Choroid plexus epithelial cell (primary cell): ENCODE data around the gene ADAM12.

Experiments
- DNase-seq: peaks from one replicate; pipeline ENCODE4 v3.0.0-alpha.2; 2010; ENCODE audit warnings: low read depth
- H3K4me3 ChIP-seq: 2 replicates; pipeline ENCODE4 v1.5.1; 2011; ENCODE audit warnings: low read depth, mild to moderate bottlenecking, control low read depth, low read length, moderate library complexity
- TF ChIP-seq, protein P1 (sequence below): conservative IDR thresholded peaks from 2 replicates; pipeline ENCODE4 v1.5.1; 2011; ENCODE audit warnings: low read depth, mild to moderate bottlenecking, control low read depth, inconsistent platforms, low read length, moderate library complexity

The ADAM12 gene

DNA sequence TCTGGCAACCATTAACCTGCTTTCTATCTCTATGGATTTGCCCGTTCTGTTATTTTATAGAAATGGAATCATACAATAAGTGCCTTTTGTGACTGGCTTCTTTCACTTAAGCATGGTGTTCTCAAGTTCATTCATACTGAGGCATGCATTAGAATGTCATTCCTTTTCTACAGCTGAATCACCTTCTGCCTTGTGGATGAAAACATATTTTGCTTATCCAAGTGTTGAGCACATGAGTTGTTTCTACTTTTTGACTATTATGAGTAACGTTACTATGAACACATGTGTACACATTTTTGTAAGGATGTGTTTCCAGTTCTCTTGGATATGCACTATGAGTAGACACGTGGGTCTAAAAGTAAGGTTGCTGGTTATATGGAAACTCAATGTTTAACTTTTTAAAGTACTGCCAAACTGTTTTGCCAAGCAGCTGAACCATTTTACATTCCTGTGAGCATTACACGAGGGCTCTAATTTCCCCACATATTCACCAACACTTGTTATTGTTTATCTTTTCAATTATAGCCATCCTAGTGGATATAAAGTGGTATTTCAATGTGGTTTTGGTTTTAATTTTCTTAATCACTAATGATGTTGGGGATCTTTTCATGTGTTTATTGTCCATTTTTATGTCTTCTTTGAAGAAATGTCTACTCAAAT lies 250.6 kb downstream of the ADAM12 start:
- DNase-seq, result peak; percentile 21
- no peak overlapping the region for H3K4me3 ChIP-seq
- TF ChIP-seq, protein P1, sequence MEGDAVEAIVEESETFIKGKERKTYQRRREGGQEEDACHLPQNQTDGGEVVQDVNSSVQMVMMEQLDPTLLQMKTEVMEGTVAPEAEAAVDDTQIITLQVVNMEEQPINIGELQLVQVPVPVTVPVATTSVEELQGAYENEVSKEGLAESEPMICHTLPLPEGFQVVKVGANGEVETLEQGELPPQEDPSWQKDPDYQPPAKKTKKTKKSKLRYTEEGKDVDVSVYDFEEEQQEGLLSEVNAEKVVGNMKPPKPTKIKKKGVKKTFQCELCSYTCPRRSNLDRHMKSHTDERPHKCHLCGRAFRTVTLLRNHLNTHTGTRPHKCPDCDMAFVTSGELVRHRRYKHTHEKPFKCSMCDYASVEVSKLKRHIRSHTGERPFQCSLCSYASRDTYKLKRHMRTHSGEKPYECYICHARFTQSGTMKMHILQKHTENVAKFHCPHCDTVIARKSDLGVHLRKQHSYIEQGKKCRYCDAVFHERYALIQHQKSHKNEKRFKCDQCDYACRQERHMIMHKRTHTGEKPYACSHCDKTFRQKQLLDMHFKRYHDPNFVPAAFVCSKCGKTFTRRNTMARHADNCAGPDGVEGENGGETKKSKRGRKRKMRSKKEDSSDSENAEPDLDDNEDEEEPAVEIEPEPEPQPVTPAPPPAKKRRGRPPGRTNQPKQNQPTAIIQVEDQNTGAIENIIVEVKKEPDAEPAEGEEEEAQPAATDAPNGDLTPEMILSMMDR, result no peak

DNA sequence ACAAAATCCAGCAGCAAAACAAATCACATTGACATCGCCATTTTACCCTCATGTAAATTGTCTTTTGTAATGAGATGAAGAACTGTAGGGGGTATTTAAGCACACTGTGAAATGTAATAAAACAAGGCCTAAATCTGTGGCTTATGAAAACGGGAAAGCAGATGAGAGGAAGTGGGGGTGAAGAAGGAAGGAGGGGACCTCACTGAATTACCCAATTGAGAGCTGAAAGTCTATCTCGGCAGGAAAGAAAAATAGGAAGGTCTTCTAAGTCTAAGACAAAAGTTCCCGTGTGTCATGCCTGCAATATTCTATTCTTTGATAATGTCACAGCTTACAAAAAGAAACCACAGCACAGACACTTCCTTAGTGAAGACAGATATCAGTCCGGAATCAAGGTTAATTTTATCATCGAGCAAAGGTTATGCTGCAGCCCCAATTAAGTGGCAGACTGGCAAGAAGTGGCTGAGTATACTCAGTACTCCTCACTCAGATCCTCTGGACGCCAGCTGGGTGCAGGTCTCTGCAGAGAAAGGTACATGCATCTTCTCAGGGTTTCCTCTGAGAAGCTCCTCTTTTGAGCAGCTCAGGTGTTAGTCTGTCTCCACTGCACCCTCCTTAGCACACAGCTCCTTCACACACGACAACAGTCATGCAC lies 252.2 kb downstream of the ADAM12 start:
- H3K4me3 ChIP-seq, result no peak overlapping the region
- TF ChIP-seq, protein P1, result no peak
- no peak for DNase-seq

DNA sequence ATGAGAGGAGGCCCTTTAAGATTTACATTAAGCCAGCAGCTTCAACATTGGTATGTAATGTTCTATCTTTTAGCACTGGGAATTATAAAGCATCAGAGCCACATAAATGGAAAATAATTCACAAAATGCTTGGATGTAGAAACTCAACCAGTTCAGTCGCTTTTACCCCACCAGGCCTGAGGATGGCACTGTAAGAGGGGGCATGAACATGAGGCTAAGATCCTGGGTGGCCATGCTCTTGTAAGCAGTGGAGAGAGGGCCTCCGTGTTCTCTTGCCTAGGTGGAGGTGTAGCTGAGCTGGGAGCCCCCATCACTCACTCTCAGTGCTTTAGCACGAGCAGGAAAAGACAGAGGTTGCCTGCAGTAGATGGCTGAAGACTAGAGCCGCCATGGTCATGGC lies 253.1 kb downstream of the ADAM12 start:
- DNase-seq, result peak; percentile 50
- H3K4me3 ChIP-seq, result no peak overlapping the region
- TF ChIP-seq, protein P1, result peak; percentile 49

DNA sequence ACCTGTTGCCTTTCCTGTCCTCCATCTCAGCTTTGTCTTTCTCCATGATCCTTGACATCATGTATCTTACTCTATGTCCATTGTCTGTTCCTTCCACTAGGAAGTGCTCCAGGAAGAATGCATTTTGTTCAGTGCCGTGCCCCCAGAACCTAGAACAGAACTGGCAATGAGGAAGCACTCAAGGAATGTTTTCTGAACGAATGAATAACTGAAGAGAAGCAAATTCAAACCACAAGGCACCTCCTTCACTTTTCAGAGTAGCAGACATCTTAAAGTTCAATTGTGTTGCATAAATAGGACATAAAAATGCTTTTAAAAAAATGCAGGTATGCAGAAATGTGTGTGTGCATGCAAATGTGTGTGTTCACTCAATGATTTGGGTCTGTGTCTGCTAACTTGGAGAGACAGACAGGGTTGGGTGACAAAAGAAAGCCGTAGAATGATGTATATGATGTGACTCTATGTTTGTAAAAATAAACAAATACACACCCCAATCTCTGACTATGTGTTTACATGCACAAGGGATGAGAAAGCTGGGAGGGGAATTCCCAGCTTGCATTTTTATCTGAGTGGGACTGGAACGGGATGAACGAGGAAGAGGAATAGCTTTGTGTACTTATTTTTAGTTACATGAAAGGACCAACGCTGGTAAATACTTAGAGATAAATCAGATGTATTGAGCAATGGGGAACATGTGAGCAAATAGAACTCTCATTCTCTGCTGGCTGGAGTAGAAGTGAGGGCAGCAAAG lies 254.2 kb downstream of the ADAM12 start:
- TF ChIP-seq, protein P1, result no peak
- peak; percentile 74 for DNase-seq

DNA sequence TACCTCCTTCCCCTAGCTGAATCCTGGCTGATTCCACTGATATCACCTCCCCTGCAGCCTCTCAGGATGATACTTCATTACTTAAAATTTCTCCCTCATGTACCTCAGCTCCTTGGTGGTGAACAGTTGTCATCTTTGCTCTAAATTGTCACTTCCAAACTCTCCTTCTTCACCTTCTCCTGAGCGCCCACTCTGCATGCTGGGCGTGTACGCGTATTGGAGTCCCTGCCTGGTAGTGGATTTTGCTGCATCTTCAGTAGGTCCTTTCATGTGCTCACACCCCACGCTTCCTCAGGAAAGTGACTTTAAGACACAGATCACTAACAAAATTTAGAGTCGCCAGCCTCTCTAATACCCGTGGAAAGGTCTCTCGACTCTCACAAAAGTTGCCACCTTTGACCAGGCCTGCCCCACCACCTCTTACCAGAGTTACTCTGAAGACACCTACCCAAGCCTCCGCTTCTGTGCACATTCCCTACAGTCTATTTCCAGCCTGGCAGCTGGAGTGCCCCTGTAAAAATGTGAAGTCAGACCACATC lies 255.1 kb downstream of the ADAM12 start:
- no peak overlapping the region for H3K4me3 ChIP-seq
- TF ChIP-seq, protein P1, result no peak
- DNase-seq, result no peak

More for the DNA sequence above, 254.2 kb downstream of the ADAM12 start:
- H3K4me3 ChIP-seq, result no peak overlapping the region

DNA sequence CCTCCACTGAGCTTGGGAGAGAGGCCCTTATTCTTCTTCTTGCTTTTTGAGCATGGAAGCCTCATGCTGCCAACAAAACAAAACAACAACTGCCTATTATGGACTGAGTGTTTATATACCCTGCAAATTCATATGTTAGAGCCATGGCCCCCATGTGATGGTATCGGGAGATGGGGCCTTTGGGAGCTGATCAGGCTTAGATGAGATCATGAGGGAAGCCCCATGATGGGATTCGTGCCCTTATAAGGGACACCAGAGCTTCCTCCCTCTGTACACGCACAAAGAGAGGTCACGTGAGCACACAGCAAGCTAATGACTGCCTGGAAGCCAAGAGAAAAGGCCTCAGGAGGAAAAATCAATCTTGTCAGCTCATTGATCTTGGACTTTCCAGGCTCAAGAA lies 256.9 kb downstream of the ADAM12 start:
- DNase-seq, result peak; percentile 60
- TF ChIP-seq, protein P1, result no peak

More for the DNA sequence above, 256.9 kb downstream of the ADAM12 start:
- H3K4me3 ChIP-seq, result no peak overlapping the region
